DMS53 treated with DMSO at 0.1 percent for 48 hours (cell line): ENCODE results near the gene MAP1LC3B2.

Source experiments
- DNase-seq: peaks from one replicate; lab custom pipeline; 2025; ENCODE audit not compliant: unreplicated experiment; lab: John Stamatoyannopoulos, UW

MAP1LC3B2 gene

GRCh38 chr12:116610971-116611541, 51.9 kb downstream of the MAP1LC3B2 start:
- no peak for DNase-seq

GRCh38 chr12:116612436-116612835, 53.3 kb downstream of the MAP1LC3B2 start:
- no peak for DNase-seq

- no peak for DNase-seq
Observed at GRCh38 chr12:116613256-116613655, 54.1 kb downstream of the MAP1LC3B2 start.

- no peak for DNase-seq
Observed at GRCh38 chr12:116614194-116614915, 55.2 kb downstream of the MAP1LC3B2 start.

- DNase-seq: no peak
Observed at GRCh38 chr12:116615141-116615861, 56.1 kb downstream of the MAP1LC3B2 start.

- no peak for DNase-seq
Observed at GRCh38 chr12:116616536-116617248, 57.5 kb downstream of the MAP1LC3B2 start.

GRCh38 chr12:116619246-116619645, 60.1 kb downstream of the MAP1LC3B2 start:
- DNase-seq: no peak

GRCh38 chr12:116620124-116620491, 60.9 kb downstream of the MAP1LC3B2 start:
- no peak for DNase-seq

- DNase-seq: no peak
Observed at GRCh38 chr12:116620492-116621191, 61.5 kb downstream of the MAP1LC3B2 start.

- no peak for DNase-seq
Observed at GRCh38 chr12:116621194-116621593, 62.0 kb downstream of the MAP1LC3B2 start.

- DNase-seq: no peak
Observed at GRCh38 chr12:116624516-116624915, 65.3 kb downstream of the MAP1LC3B2 start.

- no peak for DNase-seq
Observed at GRCh38 chr12:116626153-116626552, 67.0 kb downstream of the MAP1LC3B2 start.
